Skin of body (tissue), 2 donors: ENCODE results near the gene USP40. TPM values are rescaled to one million over a fixed set of nuclear protein-coding genes. Genes with fewer than 3 reads are reported as not detected.
A peak's percentile ranks its signal among the peaks of the same experiment; 100 is the strongest.

ENCODE experiments used
- DNase-seq: peaks from one replicate; lab custom pipeline; 2025; lab: John Stamatoyannopoulos, UW
- total RNA-seq: library from RNA; depleted of rRNA; stranded (reverse); fragments of >200 nt; gene quantifications from one replicate; pipeline ENCODE4 v1.2.3, GENCODE V29; 2014

Gene USP40
- total RNA-seq, 1 donor from 2014 or later, result 32.1 TPM

GRCh38 chr2:233477548-233478433, 88.8 kb downstream of the USP40 start:
- no peak for DNase-seq

- DNase-seq, result no peak
These were observed 89.7 kb downstream of the USP40 start for GRCh38 chr2:233476651-233477547.

- no peak for DNase-seq
These were observed 90.5 kb downstream of the USP40 start for GRCh38 chr2:233476063-233476410.

GRCh38 chr2:233474308-233475160, 92.0 kb downstream of the USP40 start:
- peak; percentile 25 for DNase-seq

- DNase-seq, result no peak
These were observed 92.7 kb downstream of the USP40 start for GRCh38 chr2:233473878-233474277.

GRCh38 chr2:233473386-233473791, 93.2 kb downstream of the USP40 start:
- DNase-seq, result no peak

GRCh38 chr2:233471291-233472035, 95.1 kb downstream of the USP40 start:
- DNase-seq, result no peak

- DNase-seq, result no peak
These were observed 95.7 kb downstream of the USP40 start for GRCh38 chr2:233470839-233471238.

- no peak for DNase-seq
These were observed 96.4 kb downstream of the USP40 start for GRCh38 chr2:233470011-233470687.

GRCh38 chr2:233469261-233470010, 97.1 kb downstream of the USP40 start:
- no peak for DNase-seq

- no peak for DNase-seq
These were observed 97.9 kb downstream of the USP40 start for GRCh38 chr2:233468741-233469110.

- no peak for DNase-seq
These were observed 98.4 kb downstream of the USP40 start for GRCh38 chr2:233468047-233468740.

- DNase-seq, result no peak
These were observed 99.5 kb downstream of the USP40 start for GRCh38 chr2:233466991-233467603.

- DNase-seq, result no peak
These were observed 101.9 kb downstream of the USP40 start for GRCh38 chr2:233464531-233465240.

- DNase-seq, result no peak
These were observed 102.5 kb downstream of the USP40 start for GRCh38 chr2:233464056-233464455.

GRCh38 chr2:233463586-233463985, 103.0 kb downstream of the USP40 start:
- no peak for DNase-seq

GRCh38 chr2:233462826-233463470, 103.6 kb downstream of the USP40 start:
- no peak for DNase-seq
